ENCODE measurements around the gene ELOA.

DNA sequence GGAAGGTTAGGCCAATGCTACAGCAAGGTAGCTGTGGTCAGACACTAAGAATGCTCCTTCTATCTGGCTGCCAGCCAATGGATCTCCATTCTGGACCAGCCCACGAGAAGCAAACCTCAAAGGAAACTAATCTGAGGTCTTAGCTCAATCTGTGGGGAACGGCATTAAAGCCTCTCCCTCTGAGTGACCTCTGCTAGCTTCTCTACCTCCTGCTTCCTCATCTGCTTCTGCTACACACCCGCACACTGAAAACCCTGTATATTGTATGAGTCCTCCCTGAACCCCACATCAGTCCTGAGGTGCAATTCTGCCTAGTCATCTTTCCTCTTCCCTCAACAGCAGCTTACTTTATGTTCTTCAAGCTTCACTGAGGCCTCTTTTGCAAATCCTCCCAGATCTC lies 64.2 kb downstream of the ELOA start:
- TF ChIP-seq, protein P1, sequence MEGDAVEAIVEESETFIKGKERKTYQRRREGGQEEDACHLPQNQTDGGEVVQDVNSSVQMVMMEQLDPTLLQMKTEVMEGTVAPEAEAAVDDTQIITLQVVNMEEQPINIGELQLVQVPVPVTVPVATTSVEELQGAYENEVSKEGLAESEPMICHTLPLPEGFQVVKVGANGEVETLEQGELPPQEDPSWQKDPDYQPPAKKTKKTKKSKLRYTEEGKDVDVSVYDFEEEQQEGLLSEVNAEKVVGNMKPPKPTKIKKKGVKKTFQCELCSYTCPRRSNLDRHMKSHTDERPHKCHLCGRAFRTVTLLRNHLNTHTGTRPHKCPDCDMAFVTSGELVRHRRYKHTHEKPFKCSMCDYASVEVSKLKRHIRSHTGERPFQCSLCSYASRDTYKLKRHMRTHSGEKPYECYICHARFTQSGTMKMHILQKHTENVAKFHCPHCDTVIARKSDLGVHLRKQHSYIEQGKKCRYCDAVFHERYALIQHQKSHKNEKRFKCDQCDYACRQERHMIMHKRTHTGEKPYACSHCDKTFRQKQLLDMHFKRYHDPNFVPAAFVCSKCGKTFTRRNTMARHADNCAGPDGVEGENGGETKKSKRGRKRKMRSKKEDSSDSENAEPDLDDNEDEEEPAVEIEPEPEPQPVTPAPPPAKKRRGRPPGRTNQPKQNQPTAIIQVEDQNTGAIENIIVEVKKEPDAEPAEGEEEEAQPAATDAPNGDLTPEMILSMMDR (IDR thresholded peaks at IDR 0.05), result no peak
- TF ChIP-seq POLR2A (IDR thresholded peaks at IDR 0.05), result no peak
